ENCODE data around the gene NT5C1B. TPM values are rescaled to one million over a fixed set of nuclear protein-coding genes. Genes with fewer than 3 reads are reported as not detected.

The NT5C1B gene
- polyA plus RNA-seq, 6 donors from 2014 or later = 0.25 to 0.64 (median 0.39) TPM; not detected in 2

- no peak for DNase-seq
These were observed 58.2 kb downstream of the NT5C1B start for GRCh38 chr2:18531194-18531593.

GRCh38 chr2:18527822-18528221 is 61.5 kb downstream of the NT5C1B start:
- Mint-ChIP-seq H3K27me3 (peaks cover 7 to 29% (median 12%) of the 10 kb centered on the region in 3 donors), H3K4me3 (no peak overlapping the region), H3K4me1 (no peaks in the 10 kb centered on the region), H3K36me3 (no peaks in the 10 kb centered on the region), H3K27ac (no peak overlapping the region), H3K9me3 (no peaks in the 10 kb centered on the region)
- DNase-seq (no peak), ATAC-seq (ENCODE audit: low read depth in 2 of 2) (no peak)

More at GRCh38 chr2:18531194-18531593, 58.2 kb downstream of the NT5C1B start:
- no peaks in the 10 kb centered on the region for H3K9me3 Mint-ChIP-seq
- no peaks in the 10 kb centered on the region for H3K36me3 Mint-ChIP-seq
- H3K4me1 Mint-ChIP-seq = no peaks in the 10 kb centered on the region
- no peak for ATAC-seq (ENCODE audit: low read depth in 2 of 2)
- no peak overlapping the region for H3K27ac Mint-ChIP-seq
- no peak overlapping the region for H3K4me3 Mint-ChIP-seq
- H3K27me3 Mint-ChIP-seq = peaks cover 16 to 39% (median 25%) of the 10 kb centered on the region in 3 donors

DNA sequence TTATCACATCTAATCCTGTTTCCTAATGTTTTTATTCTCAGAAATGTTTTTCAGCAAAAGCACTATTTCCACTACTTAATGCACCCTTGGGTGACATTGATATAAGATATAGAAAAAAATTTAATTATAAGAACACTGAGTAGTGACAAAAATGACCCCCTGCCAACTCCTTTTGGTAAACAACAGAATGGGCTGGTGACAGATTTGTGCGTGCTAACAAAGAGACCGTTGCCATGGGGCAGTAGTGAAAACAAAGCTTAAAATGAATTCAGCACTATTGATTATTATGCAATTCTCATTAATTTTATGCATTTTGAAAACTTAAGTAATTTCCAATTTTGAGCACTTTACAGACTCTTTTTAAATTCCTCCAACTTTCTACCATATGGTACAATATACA is 62.0 kb downstream of the NT5C1B start:
- H3K27ac Mint-ChIP-seq = no peak overlapping the region
- H3K27me3 Mint-ChIP-seq = peaks cover 4 to 29% (median 8%) of the 10 kb centered on the region in 3 donors
- H3K4me1 Mint-ChIP-seq = no peaks in the 10 kb centered on the region
- DNase-seq (no peak), ATAC-seq (ENCODE audit: low read depth in 2 of 2) (no peak)
- H3K9me3 Mint-ChIP-seq = no peaks in the 10 kb centered on the region
- H3K36me3 Mint-ChIP-seq = no peaks in the 10 kb centered on the region
- no peak overlapping the region for H3K4me3 Mint-ChIP-seq

- no peaks in the 10 kb centered on the region for H3K36me3 Mint-ChIP-seq
- ATAC-seq (ENCODE audit: low read depth in 2 of 2) (no peak), DNase-seq (no peak)
- H3K4me1 Mint-ChIP-seq = no peaks in the 10 kb centered on the region
- peak overlapping the region in 1 of 6 donors; percentile 53 for H3K27ac Mint-ChIP-seq
- H3K9me3 Mint-ChIP-seq = no peaks in the 10 kb centered on the region
- peaks cover 4 to 25% (median 8%) of the 10 kb centered on the region in 3 donors for H3K27me3 Mint-ChIP-seq
- no peak overlapping the region for H3K4me3 Mint-ChIP-seq
These were observed 62.9 kb downstream of the NT5C1B start for GRCh38 chr2:18526429-18526828.

DNA sequence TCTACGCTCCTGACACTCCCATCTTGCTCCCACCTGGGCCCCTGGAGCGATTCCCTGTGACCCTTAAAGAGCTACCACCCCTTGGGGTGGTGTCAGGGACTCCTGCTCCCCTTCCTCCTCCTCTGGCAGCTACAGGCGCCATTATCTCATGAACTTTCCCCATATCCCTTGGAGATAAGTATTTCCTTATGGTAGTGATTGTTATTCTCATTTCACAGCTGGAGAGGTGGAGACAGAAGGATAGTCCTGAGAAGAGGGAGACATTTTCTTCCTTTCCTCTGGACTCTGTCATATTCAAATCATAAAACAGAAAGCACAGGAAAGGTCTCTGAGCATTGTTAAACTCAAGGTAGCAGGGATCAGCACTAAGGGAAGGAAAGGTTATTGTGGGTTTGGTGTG is 63.5 kb downstream of the NT5C1B start:
- H3K9me3 Mint-ChIP-seq = no peaks in the 10 kb centered on the region
- no peak overlapping the region for H3K4me3 Mint-ChIP-seq
- DNase-seq = no peak
- no peaks in the 10 kb centered on the region for H3K36me3 Mint-ChIP-seq
- no peak for ATAC-seq (ENCODE audit: low read depth in 2 of 2)
- no peak overlapping the region for H3K27ac Mint-ChIP-seq
- peaks cover 4 to 19% (median 8%) of the 10 kb centered on the region in 3 donors for H3K27me3 Mint-ChIP-seq
- H3K4me1 Mint-ChIP-seq = no peaks in the 10 kb centered on the region

- ATAC-seq (ENCODE audit: low read depth in 2 of 2) (no peak), DNase-seq (no peak)
- Mint-ChIP-seq H3K36me3 (no peaks in the 10 kb centered on the region), H3K4me3 (no peak overlapping the region), H3K27ac (peak overlapping the region in 1 of 6 donors; percentile 44), H3K9me3 (no peaks in the 10 kb centered on the region), H3K27me3 (peaks cover 8 to 15% (median 9%) of the 10 kb centered on the region in 3 donors), H3K4me1 (no peaks in the 10 kb centered on the region)
These were observed 64.1 kb downstream of the NT5C1B start for GRCh38 chr2:18525236-18525635.

DNA sequence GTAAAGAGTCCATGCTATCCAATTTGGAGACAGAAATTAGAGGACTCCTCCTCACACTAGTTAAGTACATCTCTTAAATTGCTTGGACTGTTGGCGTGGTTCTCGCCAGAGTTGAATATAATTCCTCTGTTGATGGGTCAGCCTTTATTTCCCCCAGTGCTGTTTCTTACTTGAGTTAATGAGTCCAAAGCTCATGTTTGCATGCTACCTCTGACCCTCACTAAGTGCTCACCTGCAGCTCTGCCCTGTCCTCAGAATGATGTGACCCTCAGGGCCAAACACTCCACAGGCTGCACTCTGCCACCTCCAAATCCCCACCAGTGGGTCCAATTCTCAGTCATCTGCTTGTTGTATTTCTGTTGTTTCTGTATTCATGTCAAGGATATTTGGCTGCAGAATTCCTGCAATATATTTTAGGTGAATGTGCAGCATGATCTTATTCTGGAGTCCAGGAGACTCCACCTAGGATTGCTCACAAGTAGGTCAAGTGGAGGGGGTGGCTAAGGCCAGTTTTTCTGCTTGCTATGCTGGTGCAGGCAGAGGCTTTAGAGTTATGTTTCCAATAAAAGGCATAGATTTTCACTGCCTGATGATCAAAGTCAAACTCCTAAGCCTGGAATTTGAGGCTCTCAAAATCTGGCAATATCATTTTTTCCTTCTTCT is 66.8 kb downstream of the NT5C1B start:
- Mint-ChIP-seq H3K4me1 (no peaks in the 10 kb centered on the region), H3K27ac (no peak overlapping the region), H3K9me3 (no peaks in the 10 kb centered on the region), H3K4me3 (no peak overlapping the region), H3K36me3 (no peaks in the 10 kb centered on the region), H3K27me3 (peaks cover 19 to 33% (median 25%) of the 10 kb centered on the region in 3 donors)
- no peak for ATAC-seq (ENCODE audit: low read depth in 2 of 2)
- DNase-seq = no peak

GRCh38 chr2:18520451-18521425 is 68.6 kb downstream of the NT5C1B start:
- DNase-seq = peak; percentile 45
- Mint-ChIP-seq H3K27ac (no peak overlapping the region), H3K27me3 (peaks cover 26 to 36% (median 31%) of the 10 kb centered on the region in 3 donors), H3K4me3 (no peak overlapping the region), H3K36me3 (no peaks in the 10 kb centered on the region), H3K9me3 (no peaks in the 10 kb centered on the region), H3K4me1 (no peaks in the 10 kb centered on the region)
- ATAC-seq (ENCODE audit: low read depth in 2 of 2) = peak; percentile 43 to 56

- H3K9me3 Mint-ChIP-seq = no peaks in the 10 kb centered on the region
These were observed 69.4 kb downstream of the NT5C1B start for GRCh38 chr2:18519914-18520450.

GRCh38 chr2:18518116-18519111 is 71.0 kb downstream of the NT5C1B start:
- no peak overlapping the region for H3K27ac Mint-ChIP-seq
- no peaks in the 10 kb centered on the region for H3K4me1 Mint-ChIP-seq
- no peaks in the 10 kb centered on the region for H3K9me3 Mint-ChIP-seq
- H3K27me3 Mint-ChIP-seq = peaks cover 28 to 45% (median 35%) of the 10 kb centered on the region in 3 donors
- no peak for ATAC-seq (ENCODE audit: low read depth in 2 of 2)
- no peaks in the 10 kb centered on the region for H3K36me3 Mint-ChIP-seq
- no peak overlapping the region for H3K4me3 Mint-ChIP-seq
- no peak for DNase-seq

More at GRCh38 chr2:18519914-18520450, 69.4 kb downstream of the NT5C1B start:
- no peak overlapping the region for H3K4me3 Mint-ChIP-seq
- H3K27me3 Mint-ChIP-seq = peaks cover 28 to 37% (median 31%) of the 10 kb centered on the region in 3 donors
- no peak for ATAC-seq (ENCODE audit: low read depth in 2 of 2)
- no peak for DNase-seq
- H3K27ac Mint-ChIP-seq = no peak overlapping the region
- no peaks in the 10 kb centered on the region for H3K36me3 Mint-ChIP-seq
- H3K4me1 Mint-ChIP-seq = no peaks in the 10 kb centered on the region

DNA sequence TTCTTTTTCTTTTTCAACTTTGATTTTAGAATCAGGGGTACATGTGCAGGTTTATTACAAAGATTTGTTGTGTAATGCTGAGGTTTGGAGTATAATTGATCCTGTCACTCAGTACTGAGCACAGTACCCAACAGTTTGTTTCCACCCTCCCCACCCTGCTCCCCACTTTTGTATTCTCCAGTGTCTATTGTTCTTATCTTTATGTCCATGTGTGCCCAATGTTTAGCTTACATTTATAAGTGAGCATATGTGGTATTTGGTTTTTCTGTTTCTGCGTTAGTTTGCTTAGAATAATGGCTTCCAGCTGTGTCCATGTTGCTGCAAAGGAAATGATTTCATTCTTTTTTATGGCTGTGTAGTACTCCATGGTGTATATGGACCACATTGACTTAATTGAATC is 72.0 kb downstream of the NT5C1B start:
- no peak overlapping the region for H3K4me3 Mint-ChIP-seq
- peaks cover 23 to 38% (median 35%) of the 10 kb centered on the region in 3 donors for H3K27me3 Mint-ChIP-seq
- H3K27ac Mint-ChIP-seq = no peak overlapping the region
- DNase-seq (no peak), ATAC-seq (ENCODE audit: low read depth in 2 of 2) (no peak)
- no peaks in the 10 kb centered on the region for H3K9me3 Mint-ChIP-seq
- no peaks in the 10 kb centered on the region for H3K4me1 Mint-ChIP-seq
- H3K36me3 Mint-ChIP-seq = no peaks in the 10 kb centered on the region

GRCh38 chr2:18516112-18516511 is 73.3 kb downstream of the NT5C1B start:
- Mint-ChIP-seq H3K27ac (peak overlapping the region in 1 of 6 donors; percentile 45), H3K36me3 (no peaks in the 10 kb centered on the region), H3K4me1 (no peaks in the 10 kb centered on the region), H3K27me3 (peaks cover 28 to 38% (median 35%) of the 10 kb centered on the region in 3 donors), H3K9me3 (no peaks in the 10 kb centered on the region), H3K4me3 (no peak overlapping the region)
- DNase-seq = no peak
- no peak for ATAC-seq (ENCODE audit: low read depth in 2 of 2)

Data from naive B cell (primary cell).